GM23338 (cell line): Measurements from ENCODE around the gene TRIP10. TPM values are rescaled to one million over a fixed set of nuclear protein-coding genes. Genes with fewer than 3 reads are reported as not detected.
"Not testable (repeated sequence)": the region's sequence is repeated elsewhere in the genome, so short reads cannot be mapped to it uniquely, and the experiment has no call there.

Experiments
- ATAC-seq: fragments of 200-7000 bp; cut with Tn5 transposase; 3 replicates; pipeline ENCODE4 v1.9.1; 2020
- DNase-seq: peaks from one replicate; pipeline ENCODE4 v3.0.0-alpha.2; 2015; ENCODE audit warnings: low spot score
- H2AFZ ChIP-seq: fragments of 200-600 bp; sonication (generic); 2 replicates; pipeline ENCODE4 v1.8.0; 2016; ENCODE audit warnings: antibody characterized with exemption, mild to moderate bottlenecking, moderate library complexity
- H3F3A ChIP-seq: fragments of 200-600 bp; sonication (generic); replicated peaks from 2 replicates; pipeline ENCODE4 v1.8.0; 2017; ENCODE audit warnings: antibody characterized with exemption, mixed run types, low read depth
- H3K27ac ChIP-seq: fragments of 200-600 bp; sonication (generic); 2 replicates; pipeline ENCODE4 v1.6.1; 2016; ENCODE audit warnings: low read depth
- H3K27me3 ChIP-seq: fragments of 200-600 bp; sonication (generic); 2 replicates; pipeline ENCODE4 v1.8.0; 2016; ENCODE audit warnings: mild to moderate bottlenecking, mixed run types, moderate library complexity; ENCODE audit not compliant: insufficient read depth
- H3K36me3 ChIP-seq: fragments of 200-600 bp; sonication (generic); 2 replicates; pipeline ENCODE4 v1.8.0; 2016; ENCODE audit warnings: mild to moderate bottlenecking; ENCODE audit not compliant: insufficient read depth
- H3K4me1 ChIP-seq: fragments of 200-600 bp; sonication (generic); 2 replicates; pipeline ENCODE4 v1.8.0; 2016; ENCODE audit warnings: mild to moderate bottlenecking, moderate library complexity; ENCODE audit not compliant: insufficient read depth
- H3K4me2 ChIP-seq: fragments of 200-600 bp; sonication (generic); 2 replicates; pipeline ENCODE4 v1.7.1; 2017; ENCODE audit warnings: mixed run types
- H3K4me3 ChIP-seq: fragments of 200-600 bp; sonication (generic); 2 replicates; pipeline ENCODE4 v1.6.1; 2016; ENCODE audit warnings: mixed run types
- H3K79me2 ChIP-seq: fragments of 200-600 bp; sonication (generic); replicated peaks from 2 replicates; pipeline ENCODE4 v1.8.0; 2017; ENCODE audit warnings: mild to moderate bottlenecking; ENCODE audit not compliant: insufficient read depth
- H3K9me2 ChIP-seq: fragments of 200-600 bp; sonication (generic); 2 replicates; pipeline ENCODE4 v1.8.0; 2017; ENCODE audit not compliant: insufficient read depth
- H4K20me1 ChIP-seq: fragments of 200-600 bp; sonication (generic); replicated peaks from 2 replicates; pipeline ENCODE4 v1.8.0; 2017; ENCODE audit warnings: mild to moderate bottlenecking; ENCODE audit not compliant: insufficient read depth
- H3K27ac Mint-ChIP-seq: 2 replicates; pipeline ENCODE4 v1.8.0; 2020; ENCODE audit warnings: inconsistent platforms, mild to moderate bottlenecking, moderate library complexity, mixed read lengths
- H3K27me3 Mint-ChIP-seq: 3 replicates; pipeline ENCODE4 v1.8.0; 2022; ENCODE audit warnings: low read depth, mild to moderate bottlenecking, moderate library complexity, mixed read lengths, inconsistent platforms; ENCODE audit not compliant: insufficient read depth, poor library complexity
- H3K36me3 Mint-ChIP-seq: 3 replicates; pipeline ENCODE4 v1.8.0; 2021; ENCODE audit warnings: low read depth, mild to moderate bottlenecking, inconsistent platforms, moderate library complexity, mixed read lengths
- H3K4me1 Mint-ChIP-seq: 3 replicates; pipeline ENCODE4 v1.8.0; 2020; ENCODE audit warnings: mild to moderate bottlenecking, inconsistent platforms, mixed read lengths
- H3K4me3 Mint-ChIP-seq: 3 replicates; pipeline ENCODE4 v1.8.0; 2021; ENCODE audit warnings: moderate library complexity, mild to moderate bottlenecking, inconsistent platforms, mixed read lengths
- H3K9me3 Mint-ChIP-seq: 3 replicates; pipeline ENCODE4 v1.8.0; 2020; ENCODE audit warnings: moderate library complexity, mild to moderate bottlenecking, inconsistent platforms, mixed read lengths
- polyA plus RNA-seq: library from polyadenylated mRNA; unstranded; fragments of >200 nt; fragmentation: Nextera tagmentation; extraction: Ambion mirVana; gene quantifications from 2 replicates; pipeline ENCODE4 v1.2.1, GENCODE V29; 2016
- total RNA-seq: library from RNA; depleted of rRNA; stranded (reverse); fragments of >200 nt; shearing (Covaris generic); gene quantifications from 2 replicates; pipeline ENCODE4 v1.2.3, GENCODE V29; 2014
- TF ChIP-seq, protein P1 (sequence below): fragments of 250-450 bp; sonication (Bioruptor Pico); IDR thresholded peaks from 2 replicates; pipeline ENCODE4 v1.5.0; 2020; ENCODE audit warnings: mild to moderate bottlenecking, moderate library complexity
- TF ChIP-seq, protein P2 (sequence below), 2 experiments: fragments of 200-600 bp in 1 of 2; sonication (generic) in 1 of 2; conservative IDR thresholded peaks; 2 replicates each; pipeline versions ENCODE4 v1.5.1 to v1.6.1; 2016 to 2017; ENCODE audit warnings: antibody characterized with exemption in 2 of 2, low read depth in 2 of 2, mild to moderate bottlenecking in 2 of 2, moderate library complexity in 1 of 2

TRIP10 gene
- total and polyA plus RNA-seq, 2 experiments from 2014 or later: 56.8 to 68.5 TPM

DNA sequence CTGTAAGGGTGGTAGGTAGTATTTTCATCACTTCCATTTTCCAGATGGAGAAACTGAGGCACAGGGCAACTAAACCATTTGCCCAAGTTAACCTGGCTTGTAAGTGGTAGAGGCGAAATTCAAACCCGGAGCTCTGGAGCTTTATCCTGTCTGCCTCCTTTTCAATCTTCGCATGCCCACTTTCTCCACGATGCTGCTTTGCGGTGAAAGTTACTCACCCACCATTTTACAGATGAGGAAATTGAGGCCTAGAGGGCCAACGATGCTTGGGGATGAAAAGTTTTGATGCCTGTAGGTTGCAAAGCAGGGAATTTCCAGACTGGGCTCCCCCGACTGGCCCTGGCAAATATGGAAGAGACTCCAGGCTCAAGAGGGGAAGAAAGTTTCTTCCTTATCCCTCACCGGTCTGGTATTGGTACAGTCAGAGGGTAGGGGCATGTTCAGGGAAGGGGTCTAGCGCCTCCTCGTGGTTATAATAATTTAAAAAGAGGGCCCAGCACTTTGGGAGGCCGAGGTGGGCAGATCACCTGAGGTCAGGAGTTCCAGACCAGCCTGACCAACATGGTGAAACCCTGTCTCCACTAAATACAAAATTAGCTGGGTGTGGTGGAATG lies 29.6 kb downstream of the TRIP10 start:
- TF ChIP-seq, protein P1, sequence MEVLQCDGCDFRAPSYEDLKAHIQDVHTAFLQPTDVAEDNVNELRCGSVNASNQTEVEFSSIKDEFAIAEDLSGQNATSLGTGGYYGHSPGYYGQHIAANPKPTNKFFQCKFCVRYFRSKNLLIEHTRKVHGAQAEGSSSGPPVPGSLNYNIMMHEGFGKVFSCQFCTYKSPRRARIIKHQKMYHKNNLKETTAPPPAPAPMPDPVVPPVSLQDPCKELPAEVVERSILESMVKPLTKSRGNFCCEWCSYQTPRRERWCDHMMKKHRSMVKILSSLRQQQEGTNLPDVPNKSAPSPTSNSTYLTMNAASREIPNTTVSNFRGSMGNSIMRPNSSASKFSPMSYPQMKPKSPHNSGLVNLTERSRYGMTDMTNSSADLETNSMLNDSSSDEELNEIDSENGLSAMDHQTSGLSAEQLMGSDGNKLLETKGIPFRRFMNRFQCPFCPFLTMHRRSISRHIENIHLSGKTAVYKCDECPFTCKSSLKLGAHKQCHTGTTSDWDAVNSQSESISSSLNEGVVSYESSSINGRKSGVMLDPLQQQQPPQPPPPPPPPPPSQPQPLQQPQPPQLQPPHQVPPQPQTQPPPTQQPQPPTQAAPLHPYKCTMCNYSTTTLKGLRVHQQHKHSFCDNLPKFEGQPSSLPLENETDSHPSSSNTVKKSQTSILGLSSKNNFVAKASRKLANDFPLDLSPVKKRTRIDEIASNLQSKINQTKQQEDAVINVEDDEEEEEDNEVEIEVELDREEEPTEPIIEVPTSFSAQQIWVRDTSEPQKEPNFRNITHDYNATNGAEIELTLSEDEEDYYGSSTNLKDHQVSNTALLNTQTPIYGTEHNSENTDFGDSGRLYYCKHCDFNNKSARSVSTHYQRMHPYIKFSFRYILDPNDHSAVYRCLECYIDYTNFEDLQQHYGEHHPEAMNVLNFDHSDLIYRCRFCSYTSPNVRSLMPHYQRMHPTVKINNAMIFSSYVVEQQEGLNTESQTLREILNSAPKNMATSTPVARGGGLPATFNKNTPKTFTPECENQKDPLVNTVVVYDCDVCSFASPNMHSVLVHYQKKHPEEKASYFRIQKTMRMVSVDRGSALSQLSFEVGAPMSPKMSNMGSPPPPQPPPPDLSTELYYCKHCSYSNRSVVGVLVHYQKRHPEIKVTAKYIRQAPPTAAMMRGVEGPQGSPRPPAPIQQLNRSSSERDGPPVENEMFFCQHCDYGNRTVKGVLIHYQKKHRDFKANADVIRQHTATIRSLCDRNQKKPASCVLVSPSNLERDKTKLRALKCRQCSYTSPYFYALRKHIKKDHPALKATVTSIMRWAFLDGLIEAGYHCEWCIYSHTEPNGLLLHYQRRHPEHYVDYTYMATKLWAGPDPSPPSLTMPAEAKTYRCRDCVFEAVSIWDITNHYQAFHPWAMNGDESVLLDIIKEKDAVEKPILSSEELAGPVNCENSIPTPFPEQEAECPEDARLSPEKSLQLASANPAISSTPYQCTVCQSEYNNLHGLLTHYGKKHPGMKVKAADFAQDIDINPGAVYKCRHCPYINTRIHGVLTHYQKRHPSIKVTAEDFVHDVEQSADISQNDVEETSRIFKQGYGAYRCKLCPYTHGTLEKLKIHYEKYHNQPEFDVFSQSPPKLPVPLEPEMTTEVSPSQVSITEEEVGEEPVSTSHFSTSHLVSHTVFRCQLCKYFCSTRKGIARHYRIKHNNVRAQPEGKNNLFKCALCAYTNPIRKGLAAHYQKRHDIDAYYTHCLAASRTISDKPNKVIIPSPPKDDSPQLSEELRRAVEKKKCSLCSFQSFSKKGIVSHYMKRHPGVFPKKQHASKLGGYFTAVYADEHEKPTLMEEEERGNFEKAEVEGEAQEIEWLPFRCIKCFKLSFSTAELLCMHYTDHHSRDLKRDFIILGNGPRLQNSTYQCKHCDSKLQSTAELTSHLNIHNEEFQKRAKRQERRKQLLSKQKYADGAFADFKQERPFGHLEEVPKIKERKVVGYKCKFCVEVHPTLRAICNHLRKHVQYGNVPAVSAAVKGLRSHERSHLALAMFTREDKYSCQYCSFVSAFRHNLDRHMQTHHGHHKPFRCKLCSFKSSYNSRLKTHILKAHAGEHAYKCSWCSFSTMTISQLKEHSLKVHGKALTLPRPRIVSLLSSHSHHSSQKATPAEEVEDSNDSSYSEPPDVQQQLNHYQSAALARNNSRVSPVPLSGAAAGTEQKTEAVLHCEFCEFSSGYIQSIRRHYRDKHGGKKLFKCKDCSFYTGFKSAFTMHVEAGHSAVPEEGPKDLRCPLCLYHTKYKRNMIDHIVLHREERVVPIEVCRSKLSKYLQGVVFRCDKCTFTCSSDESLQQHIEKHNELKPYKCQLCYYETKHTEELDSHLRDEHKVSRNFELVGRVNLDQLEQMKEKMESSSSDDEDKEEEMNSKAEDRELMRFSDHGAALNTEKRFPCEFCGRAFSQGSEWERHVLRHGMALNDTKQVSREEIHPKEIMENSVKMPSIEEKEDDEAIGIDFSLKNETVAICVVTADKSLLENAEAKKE (CRISPR knock-in tag): no peak
- TF ChIP-seq, protein P2, sequence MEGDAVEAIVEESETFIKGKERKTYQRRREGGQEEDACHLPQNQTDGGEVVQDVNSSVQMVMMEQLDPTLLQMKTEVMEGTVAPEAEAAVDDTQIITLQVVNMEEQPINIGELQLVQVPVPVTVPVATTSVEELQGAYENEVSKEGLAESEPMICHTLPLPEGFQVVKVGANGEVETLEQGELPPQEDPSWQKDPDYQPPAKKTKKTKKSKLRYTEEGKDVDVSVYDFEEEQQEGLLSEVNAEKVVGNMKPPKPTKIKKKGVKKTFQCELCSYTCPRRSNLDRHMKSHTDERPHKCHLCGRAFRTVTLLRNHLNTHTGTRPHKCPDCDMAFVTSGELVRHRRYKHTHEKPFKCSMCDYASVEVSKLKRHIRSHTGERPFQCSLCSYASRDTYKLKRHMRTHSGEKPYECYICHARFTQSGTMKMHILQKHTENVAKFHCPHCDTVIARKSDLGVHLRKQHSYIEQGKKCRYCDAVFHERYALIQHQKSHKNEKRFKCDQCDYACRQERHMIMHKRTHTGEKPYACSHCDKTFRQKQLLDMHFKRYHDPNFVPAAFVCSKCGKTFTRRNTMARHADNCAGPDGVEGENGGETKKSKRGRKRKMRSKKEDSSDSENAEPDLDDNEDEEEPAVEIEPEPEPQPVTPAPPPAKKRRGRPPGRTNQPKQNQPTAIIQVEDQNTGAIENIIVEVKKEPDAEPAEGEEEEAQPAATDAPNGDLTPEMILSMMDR (conservative IDR thresholded peaks at IDR 0.05; ENCODE audit: low read depth in 2 of 2): peak; percentile 73
- Histone ChIP-seq H3K4me2 (no peak overlapping the region), H3K9me2 (no peaks in the 10 kb centered on the region), H3K79me2 (peaks cover 14% of the 10 kb centered on the region), H3F3A (peaks cover 6% of the 10 kb centered on the region; the same call in 1 of the 2 replicates), H2AFZ (no peak overlapping the region), H3K27ac (no peak overlapping the region), H3K4me3 (no peak overlapping the region), H3K4me1 (peaks cover 16% of the 10 kb centered on the region; the same call in 1 of the 2 replicates), H4K20me1 (peaks cover 4% of the 10 kb centered on the region; the same call in 1 of the 2 replicates), H3K27me3 (no peaks in the 10 kb centered on the region), H3K36me3 (no peaks in the 10 kb centered on the region)
- Mint-ChIP-seq H3K27me3 (peaks cover 12% of the 10 kb centered on the region), H3K4me1 (peaks cover 15% of the 10 kb centered on the region; the same call in 2 of the 3 replicates), H3K36me3 (peaks cover 21% of the 10 kb centered on the region; the same call in 2 of the 3 replicates), H3K27ac (no peak overlapping the region), H3K4me3 (no peak overlapping the region), H3K9me3 (peaks cover 27% of the 10 kb centered on the region)
- DNase-seq: peak; percentile 74
- ATAC-seq: no peak

DNA sequence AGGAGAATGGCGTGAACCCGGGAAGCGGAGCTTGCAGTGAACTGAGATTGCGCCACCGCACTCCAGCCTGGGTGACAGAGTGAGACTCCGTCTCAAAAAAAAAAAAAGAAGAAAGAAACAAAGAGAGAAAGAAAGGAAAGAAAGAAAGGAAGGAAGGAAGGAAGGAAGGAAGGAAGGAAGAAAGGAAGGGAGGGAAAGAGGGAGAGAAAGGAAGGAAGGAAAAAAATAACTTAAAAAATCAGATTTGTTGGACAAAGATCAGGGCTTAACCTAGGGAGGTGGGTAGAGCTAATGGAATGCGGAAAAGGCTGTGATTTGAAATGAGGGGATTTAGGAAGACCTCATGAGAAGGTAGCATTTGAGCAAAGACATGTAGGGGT lies 32.2 kb downstream of the TRIP10 start:
- not testable (repeated sequence) for H3K4me2 ChIP-seq, H3F3A ChIP-seq, H3K27me3 Mint-ChIP-seq, H3K9me2 ChIP-seq, H3K36me3 ChIP-seq, H3K79me2 ChIP-seq, ATAC-seq, H3K4me3 Mint-ChIP-seq, H3K27me3 ChIP-seq, H3K27ac ChIP-seq, H2AFZ ChIP-seq, H3K4me1 Mint-ChIP-seq, H4K20me1 ChIP-seq, DNase-seq, H3K4me3 ChIP-seq, H3K27ac Mint-ChIP-seq
- peaks cover 11% of the 10 kb centered on the region; the same call in 1 of the 2 replicates for H3K4me1 ChIP-seq
- peaks cover 28% of the 10 kb centered on the region for H3K36me3 Mint-ChIP-seq
- peaks cover 48% of the 10 kb centered on the region for H3K9me3 Mint-ChIP-seq
